HEK293T (cell line): ENCODE data around the gene PRIM2.
"Not testable (repeated sequence)": the region's sequence is repeated elsewhere in the genome, so short reads cannot be mapped to it uniquely, and the experiment has no call there.

Experiments used
- BHLHE40 ChIP-seq: fragments of 450-650 bp; IDR thresholded peaks from 2 replicates; pipeline ENCODE4 v1.6.1; 2016; ENCODE audit warnings: mild to moderate bottlenecking, moderate library complexity, borderline replicate concordance
- ELF4 ChIP-seq: fragments of 450-650 bp; IDR thresholded peaks from 2 replicates; pipeline ENCODE4 v1.6.1; 2017; ENCODE audit warnings: antibody characterized with exemption
- FOXA1 ChIP-seq: fragments of 450-650 bp; IDR thresholded peaks from 2 replicates; pipeline ENCODE4 v1.6.1; 2016; ENCODE audit warnings: mild to moderate bottlenecking
- FOXK2 ChIP-seq: fragments of 450-650 bp; IDR thresholded peaks from 2 replicates; pipeline ENCODE4 v1.6.1; 2016; ENCODE audit warnings: mild to moderate bottlenecking
- FOXM1 ChIP-seq: fragments of 450-650 bp; IDR thresholded peaks from 2 replicates; pipeline ENCODE4 v1.6.1; 2017; ENCODE audit warnings: mild to moderate bottlenecking, borderline replicate concordance
- LEF1 ChIP-seq: fragments of 450-650 bp; IDR thresholded peaks from 2 replicates; pipeline ENCODE4 v1.6.1; 2017; ENCODE audit warnings: mild to moderate bottlenecking, borderline replicate concordance
- SP1 ChIP-seq: fragments of 450-650 bp; IDR thresholded peaks from 2 replicates; pipeline ENCODE4 v1.6.1; 2017
- TARDBP ChIP-seq: fragments of 450-650 bp; IDR thresholded peaks from 2 replicates; pipeline ENCODE4 v1.6.1; 2016
- ZNF384 ChIP-seq: fragments of 450-650 bp; IDR thresholded peaks from 2 replicates; pipeline ENCODE4 v1.6.1; 2016

GRCh38 chr6:57445790-57446468 lies 128.5 kb downstream of the PRIM2 start:
- not testable (repeated sequence) for TF ChIP-seq SP1, FOXM1, FOXK2, TARDBP, BHLHE40, ZNF384, LEF1, ELF4, FOXA1
